Measurements from ENCODE around the gene CLDN19.
"Not testable (repeated sequence)": the region's sequence is repeated elsewhere in the genome, so short reads cannot be mapped to it uniquely, and the experiment has no call there.

The CLDN19 gene

GRCh38 chr1:42756956-42757891, 17.2 kb upstream of the CLDN19 start:
- TF ChIP-seq CTCF (IDR thresholded peaks at IDR 0.05; ENCODE audit: control extremely low read depth, extremely low read depth, low read depth, missing control alignments), result peak; percentile 63
- POLR2A ChIA-PET, result interaction anchor here (1.4 kb wide), 1 partner anchor 10 kb away, joined by 4 read pairs; the partner anchor contains the start of genes C1orf50 and P3H1
- peak; percentile 74 for DNase-seq (ENCODE audit: extremely low spot score)
- CTCF ChIA-PET, result interaction anchor here (0.8 to 5.5 kb wide), 13 partner anchors 9 to 583 kb away, joined by 3 to 39 read pairs (median 3); partner anchors contain the start of genes C1orf50 and P3H1

GRCh38 chr1:42753070-42753469, 13.0 kb upstream of the CLDN19 start:
- ChIA-PET POLR2A (interaction anchor here (1.4 kb wide), 1 partner anchor 14 kb away, joined by 3 read pairs; the partner anchor contains the start of genes C1orf50 and P3H1), CTCF (interaction anchor here (1.2 to 1.7 kb wide), 3 partner anchors 9 to 19 kb away, joined by 3 to 7 read pairs (median 6); partner anchors contain the start of genes C1orf50 and P3H1)
- DNase-seq (ENCODE audit: extremely low spot score), result no peak
- no peak for TF ChIP-seq CTCF (IDR thresholded peaks at IDR 0.05; ENCODE audit: control extremely low read depth, extremely low read depth, low read depth, missing control alignments)

DNA sequence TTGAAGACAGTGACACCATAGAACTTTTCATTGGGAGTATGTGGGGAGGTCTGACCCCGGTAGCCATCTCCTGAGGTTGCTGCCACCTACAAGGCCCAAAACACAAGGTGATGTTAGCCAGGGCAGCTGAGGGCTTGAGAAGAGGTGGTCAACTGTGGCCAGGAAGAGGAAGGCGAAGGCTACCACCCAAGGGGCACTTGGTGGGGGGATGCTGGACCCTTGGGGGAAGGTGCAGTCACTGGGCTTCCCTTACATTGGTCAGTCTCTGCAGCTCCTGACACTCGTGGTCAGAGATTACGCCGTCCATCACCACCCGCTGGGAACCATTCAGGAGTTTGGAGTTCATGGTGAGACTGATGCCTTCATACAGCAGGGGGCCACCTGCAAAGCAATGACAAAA, 12.2 kb upstream of the CLDN19 start:
- ChIA-PET POLR2A (interaction anchor here (1.4 kb wide), 1 partner anchor 15 kb away, joined by 3 read pairs; the partner anchor contains the start of genes C1orf50 and P3H1), CTCF (interaction anchor here (0.9 to 1.7 kb wide), 4 partner anchors 10 to 26 kb away, joined by 3 to 7 read pairs (median 4); partner anchors contain the start of genes C1orf50 and P3H1)
- no peak for TF ChIP-seq CTCF (IDR thresholded peaks at IDR 0.05; ENCODE audit: control extremely low read depth, extremely low read depth, low read depth, missing control alignments)
- no peak for DNase-seq (ENCODE audit: extremely low spot score)

DNA sequence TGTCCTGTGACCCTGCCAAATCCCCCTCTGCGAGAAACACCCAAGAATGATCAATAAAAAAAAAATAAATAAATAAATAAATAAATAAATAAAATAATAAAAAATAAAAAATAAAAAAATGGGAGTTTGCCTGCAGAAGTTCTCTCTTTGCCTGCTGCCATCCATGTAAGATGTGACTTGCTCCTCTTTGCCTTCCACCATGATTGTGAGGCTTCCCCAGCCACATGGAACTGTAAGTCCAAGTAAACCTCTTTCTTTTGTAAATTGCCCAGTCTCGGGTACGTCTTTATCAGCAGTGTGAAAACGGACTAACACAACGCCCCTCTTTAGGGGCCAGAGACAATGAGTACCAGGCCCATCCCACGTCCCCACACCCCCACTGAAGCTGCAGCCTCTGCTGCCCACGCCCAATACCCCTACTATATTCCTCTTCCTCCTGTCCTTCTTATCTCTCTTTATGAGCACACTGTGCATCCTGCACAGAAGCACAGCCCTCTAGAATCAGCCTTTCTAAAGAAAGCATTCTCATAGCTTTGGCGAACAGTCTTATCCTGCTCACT, 11.6 kb upstream of the CLDN19 start:
- DNase-seq (ENCODE audit: extremely low spot score), result not testable (repeated sequence)
- POLR2A ChIA-PET, result interaction anchor here (1.4 kb wide), 1 partner anchor 15 kb away, joined by 3 read pairs; the partner anchor contains the start of genes C1orf50 and P3H1
- CTCF ChIA-PET, result interaction anchor here (0.9 to 1.7 kb wide), 4 partner anchors 11 to 27 kb away, joined by 3 to 7 read pairs (median 4); partner anchors contain the start of genes C1orf50 and P3H1

DNA sequence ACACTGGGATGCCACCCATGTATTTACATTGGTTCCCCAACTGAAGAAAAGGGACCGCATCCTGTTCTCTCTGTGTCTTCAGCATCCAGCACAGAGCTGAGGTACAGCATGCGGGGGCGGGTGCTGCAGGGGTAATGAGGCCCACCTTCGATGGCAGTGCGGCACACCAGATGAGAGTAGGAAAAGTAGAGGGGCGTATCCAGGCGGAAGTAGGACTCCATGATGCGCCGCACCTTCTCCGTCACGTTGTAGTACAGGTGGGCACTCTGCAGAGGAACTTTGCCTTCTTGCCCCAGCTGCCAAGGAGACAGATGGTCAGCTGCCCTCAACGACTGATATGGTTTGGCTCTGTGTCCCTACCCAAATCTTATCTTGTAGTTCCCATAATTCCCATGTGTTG, 10.0 kb upstream of the CLDN19 start:
- no peak for TF ChIP-seq CTCF (IDR thresholded peaks at IDR 0.05; ENCODE audit: control extremely low read depth, extremely low read depth, low read depth, missing control alignments)
- POLR2A ChIA-PET, result no interaction called here
- CTCF ChIA-PET, result interaction anchor here (0.8 to 4.7 kb wide), 5 partner anchors 9 to 323 kb away, joined by 3 to 35 read pairs (median 3); no protein-coding TSS in a partner anchor
- DNase-seq (ENCODE audit: extremely low spot score), result no peak

DNA sequence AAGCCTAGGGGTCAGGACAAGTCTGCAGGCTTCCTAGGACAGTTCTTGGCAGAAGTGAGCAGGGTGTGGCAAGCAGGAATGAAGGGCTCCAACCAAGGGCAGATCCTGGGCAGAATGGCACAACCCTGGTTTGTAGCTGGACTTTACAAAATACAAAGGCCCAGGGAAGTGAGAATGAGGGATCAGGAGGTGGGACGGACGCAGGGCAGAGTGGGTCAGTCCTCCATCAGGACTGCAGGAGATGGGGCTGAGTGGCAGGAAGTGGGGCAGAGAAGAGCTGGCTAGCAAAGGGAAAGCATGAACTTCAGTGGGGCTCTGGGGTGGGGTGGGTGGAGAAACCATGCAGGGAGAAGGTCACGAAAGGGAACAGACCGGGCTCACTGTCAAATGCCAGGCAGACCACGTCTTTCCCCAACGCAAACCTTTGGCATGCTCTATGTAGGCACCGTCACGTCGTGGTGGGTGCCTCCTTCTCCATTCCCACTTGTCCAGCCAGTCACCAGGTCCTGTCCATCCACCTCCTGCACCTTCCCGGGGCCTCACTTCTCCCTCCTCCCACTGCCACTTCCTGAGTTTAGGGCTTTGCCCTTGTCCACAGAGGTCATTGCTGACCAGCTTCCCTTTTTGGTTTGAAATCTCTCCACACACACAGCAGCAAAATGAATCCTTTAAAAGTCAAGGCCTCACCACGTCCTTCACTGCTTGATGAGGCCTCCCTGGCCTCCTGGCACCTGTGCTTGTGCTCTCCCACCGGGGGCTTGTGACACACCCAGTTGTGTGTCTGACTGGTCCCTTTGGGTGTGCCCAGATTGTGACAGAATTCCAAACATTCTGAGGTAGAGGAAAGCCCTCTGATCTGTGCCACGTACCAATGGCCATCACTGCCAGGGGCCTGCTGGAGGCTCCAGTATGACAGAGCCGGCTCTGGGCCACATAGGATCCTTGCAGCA, 8.7 kb upstream of the CLDN19 start:
- no peak for DNase-seq (ENCODE audit: extremely low spot score)
- ChIA-PET CTCF (interaction anchor here (0.8 to 4.7 kb wide), 9 partner anchors 10 to 404 kb away, joined by 3 to 35 read pairs (median 3); partner anchors contain the start of genes TMEM269 and ZNF691), POLR2A (no interaction called here)
- TF ChIP-seq CTCF (IDR thresholded peaks at IDR 0.05; ENCODE audit: control extremely low read depth, extremely low read depth, low read depth, missing control alignments), result no peak
